ENCODE results near the gene SGK2.

SGK2 gene

DNA sequence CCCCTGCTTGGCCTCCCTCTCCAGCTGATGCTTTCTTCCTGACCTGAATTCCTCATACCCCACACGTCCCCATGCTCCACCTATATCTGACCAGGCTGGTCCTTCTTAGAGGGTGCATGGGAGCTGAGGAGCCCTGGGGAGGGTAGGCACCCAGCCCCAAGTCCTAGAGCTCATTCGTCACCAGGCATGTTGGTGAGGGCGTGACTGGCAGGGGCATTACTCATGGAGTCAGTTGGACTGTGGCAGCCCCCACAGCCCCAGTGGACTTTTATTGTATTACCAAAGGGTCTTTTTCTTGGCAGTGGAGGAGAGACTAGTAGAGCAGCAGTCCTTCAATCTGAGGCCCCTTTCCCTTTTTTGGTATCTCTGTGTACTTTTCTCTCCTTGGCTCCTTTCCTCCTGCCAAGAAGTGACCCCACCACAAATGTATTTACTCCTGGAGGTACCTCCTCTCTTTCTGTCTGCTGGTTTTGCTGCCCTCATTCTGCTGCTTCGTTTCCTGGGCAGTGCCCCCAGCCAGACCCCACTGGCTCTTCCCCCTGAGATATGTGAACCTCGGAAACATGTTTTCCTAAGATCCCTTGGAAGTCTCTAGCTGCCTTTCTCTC lies 10.4 kb upstream of the SGK2 start:
- no peak overlapping the region for H3K27ac ChIP-seq

DNA sequence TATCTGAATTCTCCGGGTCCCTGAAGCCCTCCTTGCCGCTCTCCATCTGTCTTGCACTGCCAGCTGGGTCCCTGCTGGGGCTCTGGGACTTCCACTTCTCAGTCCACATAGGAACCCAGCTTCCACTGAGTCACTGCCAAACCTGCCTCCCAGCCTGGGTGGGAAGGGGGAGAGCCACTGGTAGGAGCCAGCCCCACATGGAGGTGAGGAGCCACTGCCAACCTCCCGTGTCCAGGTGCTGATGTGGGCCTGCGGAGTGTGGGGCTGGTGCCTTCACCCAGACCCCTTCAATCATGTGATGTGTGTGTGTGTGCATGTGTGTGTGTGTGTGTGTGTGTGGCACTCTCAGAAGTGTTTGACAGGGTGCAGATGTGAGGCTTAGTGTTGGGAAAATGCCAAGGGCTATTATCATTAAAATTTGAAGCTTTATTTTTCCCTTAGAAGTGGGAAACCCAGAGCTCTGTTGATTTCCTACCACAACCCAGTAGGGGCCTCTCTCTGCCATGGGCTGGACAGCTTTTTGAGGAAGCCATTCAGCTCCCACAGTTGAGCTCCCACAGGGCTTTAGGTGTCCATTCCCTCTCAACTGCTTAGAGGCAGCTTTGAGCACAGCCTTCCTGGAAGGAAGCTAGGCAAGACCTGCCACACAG lies 9.3 kb upstream of the SGK2 start:
- TF ChIP-seq CTCF (IDR thresholded peaks at IDR 0.05), result no peak
- Histone ChIP-seq H3K27me3 (ENCODE audit: control insufficient read depth, insufficient read depth, low read length) (no peaks in the 10 kb centered on the region), H3K27ac (no peak overlapping the region)

More for the DNA sequence above, 10.4 kb upstream of the SGK2 start:
- Histone ChIP-seq H3K79me2 (no peaks in the 10 kb centered on the region), H2AFZ (no peak overlapping the region), H3K36me3 (ENCODE audit: control insufficient read depth, insufficient read depth, low read length) (no peaks in the 10 kb centered on the region), H3K4me3 (ENCODE audit: low read depth, low read length) (no peak overlapping the region), H3K9ac (no peak overlapping the region), H3K9me3 (ENCODE audit: control insufficient read depth, low read length) (no peaks in the 10 kb centered on the region), H3K27me3 (ENCODE audit: control insufficient read depth, insufficient read depth, low read length) (no peaks in the 10 kb centered on the region), H3K4me2 (ENCODE audit: low read length) (no peak overlapping the region), H3K4me1 (no peaks in the 10 kb centered on the region)
- TF ChIP-seq CTCF (IDR thresholded peaks at IDR 0.05), result no peak

DNA sequence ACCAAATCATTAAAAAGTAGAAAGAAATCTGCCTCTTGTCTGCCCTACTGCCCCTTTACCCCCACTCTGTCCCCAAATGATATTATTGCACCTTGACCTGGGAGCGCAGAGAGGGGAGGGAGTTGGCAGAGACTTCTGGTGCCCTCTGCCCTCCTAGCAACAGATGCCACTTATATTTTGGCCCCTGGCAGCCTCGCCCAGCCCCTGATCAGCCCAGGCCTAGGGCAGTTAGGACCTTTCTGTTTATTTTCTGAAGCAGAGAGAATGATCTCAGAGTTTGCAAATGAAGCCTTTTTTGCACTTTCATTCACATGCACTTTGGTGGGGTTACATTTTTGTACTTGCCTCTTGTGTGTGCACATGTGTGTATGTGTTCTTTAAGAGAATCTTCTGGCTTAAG lies 8.4 kb upstream of the SGK2 start:
- Histone ChIP-seq H3K9ac (no peak overlapping the region), H3K4me1 (no peaks in the 10 kb centered on the region), H2AFZ (no peak overlapping the region), H3K4me3 (ENCODE audit: low read depth, low read length) (no peak overlapping the region), H3K27ac (no peak overlapping the region), H3K27me3 (ENCODE audit: control insufficient read depth, insufficient read depth, low read length) (no peaks in the 10 kb centered on the region), H3K9me3 (ENCODE audit: control insufficient read depth, low read length) (no peaks in the 10 kb centered on the region), H3K36me3 (ENCODE audit: control insufficient read depth, insufficient read depth, low read length) (no peaks in the 10 kb centered on the region), H3K79me2 (no peaks in the 10 kb centered on the region), H3K4me2 (ENCODE audit: low read length) (no peak overlapping the region)
- TF ChIP-seq CTCF (IDR thresholded peaks at IDR 0.05), result no peak

More for the DNA sequence above, 9.3 kb upstream of the SGK2 start:
- no peaks in the 10 kb centered on the region for H3K4me1 ChIP-seq
- no peak overlapping the region for H3K4me3 ChIP-seq (ENCODE audit: low read depth, low read length)
- H3K79me2 ChIP-seq, result no peaks in the 10 kb centered on the region
- H3K9ac ChIP-seq, result no peak overlapping the region
- H3K9me3 ChIP-seq (ENCODE audit: control insufficient read depth, low read length), result no peaks in the 10 kb centered on the region
- no peak overlapping the region for H2AFZ ChIP-seq
- H3K36me3 ChIP-seq (ENCODE audit: control insufficient read depth, insufficient read depth, low read length), result no peaks in the 10 kb centered on the region
- H3K4me2 ChIP-seq (ENCODE audit: low read length), result no peak overlapping the region

- H3K4me1 ChIP-seq, result peaks cover 3% of the 10 kb centered on the region
- H3K4me2 ChIP-seq (ENCODE audit: low read length), result no peak overlapping the region
- no peak for TF ChIP-seq CTCF (IDR thresholded peaks at IDR 0.05)
- no peaks in the 10 kb centered on the region for H3K9me3 ChIP-seq (ENCODE audit: control insufficient read depth, low read length)
- no peaks in the 10 kb centered on the region for H3K79me2 ChIP-seq
- no peaks in the 10 kb centered on the region for H3K27me3 ChIP-seq (ENCODE audit: control insufficient read depth, insufficient read depth, low read length)
- no peak overlapping the region for H3K9ac ChIP-seq
- no peak overlapping the region for H3K27ac ChIP-seq
- no peak overlapping the region for H3K4me3 ChIP-seq (ENCODE audit: low read depth, low read length)
- H3K36me3 ChIP-seq (ENCODE audit: control insufficient read depth, insufficient read depth, low read length), result no peaks in the 10 kb centered on the region
- no peak overlapping the region for H2AFZ ChIP-seq
These were observed 4.5 kb upstream of the SGK2 start for GRCh38 chr20:43554369-43554768.
